Panc1 (cell line): ENCODE measurements around the gene CYB5RL.
"Not testable (repeated sequence)": the region's sequence is repeated elsewhere in the genome, so short reads cannot be mapped to it uniquely, and the experiment has no call there.

ENCODE experiments used
- POLR2AphosphoS5 ChIP-seq: IDR thresholded peaks from 2 replicates; pipeline ENCODE4 v1.6.1; 2012; ENCODE audit warnings: mild to moderate bottlenecking, low read depth, low read length, moderate library complexity
- TF ChIP-seq, protein P1 (sequence below): fragments of 450-650 bp; IDR thresholded peaks from 2 replicates; pipeline ENCODE4 v1.5.1; 2017; ENCODE audit warnings: mild to moderate bottlenecking

DNA sequence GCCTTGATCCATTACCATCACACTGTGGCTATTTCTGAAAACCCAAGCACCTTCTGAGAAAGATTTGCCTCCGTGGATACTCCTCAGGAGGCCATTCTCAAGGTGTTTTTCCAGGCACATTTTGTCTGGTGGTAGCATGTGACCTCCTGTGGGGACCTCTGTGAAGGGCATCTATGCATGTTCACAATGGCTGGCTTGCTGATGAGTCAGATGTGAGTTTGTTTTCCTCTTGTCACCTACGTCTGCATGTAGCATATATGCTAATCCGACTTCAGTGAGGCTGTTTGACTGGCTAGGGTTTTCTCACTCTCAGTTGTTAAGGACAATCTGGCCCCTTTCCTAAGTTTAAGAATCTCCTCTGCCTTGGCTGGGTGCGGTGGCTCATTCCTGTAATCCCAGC is 8.1 kb upstream of the CYB5RL start:
- TF ChIP-seq, protein P1, sequence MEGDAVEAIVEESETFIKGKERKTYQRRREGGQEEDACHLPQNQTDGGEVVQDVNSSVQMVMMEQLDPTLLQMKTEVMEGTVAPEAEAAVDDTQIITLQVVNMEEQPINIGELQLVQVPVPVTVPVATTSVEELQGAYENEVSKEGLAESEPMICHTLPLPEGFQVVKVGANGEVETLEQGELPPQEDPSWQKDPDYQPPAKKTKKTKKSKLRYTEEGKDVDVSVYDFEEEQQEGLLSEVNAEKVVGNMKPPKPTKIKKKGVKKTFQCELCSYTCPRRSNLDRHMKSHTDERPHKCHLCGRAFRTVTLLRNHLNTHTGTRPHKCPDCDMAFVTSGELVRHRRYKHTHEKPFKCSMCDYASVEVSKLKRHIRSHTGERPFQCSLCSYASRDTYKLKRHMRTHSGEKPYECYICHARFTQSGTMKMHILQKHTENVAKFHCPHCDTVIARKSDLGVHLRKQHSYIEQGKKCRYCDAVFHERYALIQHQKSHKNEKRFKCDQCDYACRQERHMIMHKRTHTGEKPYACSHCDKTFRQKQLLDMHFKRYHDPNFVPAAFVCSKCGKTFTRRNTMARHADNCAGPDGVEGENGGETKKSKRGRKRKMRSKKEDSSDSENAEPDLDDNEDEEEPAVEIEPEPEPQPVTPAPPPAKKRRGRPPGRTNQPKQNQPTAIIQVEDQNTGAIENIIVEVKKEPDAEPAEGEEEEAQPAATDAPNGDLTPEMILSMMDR, result not testable (repeated sequence)
- not testable (repeated sequence) for TF ChIP-seq POLR2AphosphoS5
